Body of pancreas (tissue), 4 donors: Measurements from ENCODE around the gene OTOL1. TPM values are rescaled to one million over a fixed set of nuclear protein-coding genes. Genes with fewer than 3 reads are reported as not detected.

Experiments used
- ATAC-seq: fragments of 150-250 bp; one replicate; pipeline ENCODE4 v1.9.1; 2016
- DNase-seq, 4 donors: peaks; one replicate each; pipeline ENCODE4 v3.0.0-alpha.2; 2019
- H3K27ac ChIP-seq, 4 donors: fragments of 200-600 bp; sonication (generic); 1 replicate in 3 of 4; 2 replicates in 1 of 4; pipeline versions ENCODE4 v1.5.1 to v1.6.1; 2016 to 2019; ENCODE audit warnings: mild to moderate bottlenecking in 1 of 4, mixed read lengths in 1 of 4, moderate library complexity in 1 of 4
- H3K27me3 ChIP-seq, 2 donors: fragments of 200-600 bp; sonication (generic); one replicate each; pipeline ENCODE4 v1.6.0; 2016; ENCODE audit warnings: mild to moderate bottlenecking in 1 of 2
- H3K36me3 ChIP-seq, 2 donors: fragments of 200-600 bp; sonication (generic); replicated peaks in 1 of 2; 2 replicates each; pipeline ENCODE4 v1.5.1; 2016; ENCODE audit warnings: low read depth in 2 of 2; ENCODE audit not compliant: insufficient read depth in 1 of 2
- H3K4me1 ChIP-seq: fragments of 200-600 bp; sonication (generic); one replicate; pipeline ENCODE4 v1.6.0; 2016
- H3K4me3 ChIP-seq, 2 donors: fragments of 200-600 bp; sonication (generic); 1 replicate in 1 of 2; 2 replicates in 1 of 2; pipeline ENCODE4 v1.5.1; 2016 to 2019
- H3K9me3 ChIP-seq, 3 donors: fragments of 200-600 bp; sonication (generic); 1 replicate in 2 of 3; 2 replicates in 1 of 3; pipeline ENCODE4 v1.5.1; 2016
- CTCF ChIP-seq, 7 experiments: fragments of 450-650 bp in 4 of 7; fragments of 200-600 bp in 3 of 7; sonication (generic) in 3 of 7; IDR thresholded peaks; one replicate each; pipeline ENCODE4 v1.5.1; 2016 to 2019; ENCODE audit warnings: antibody characterized with exemption in 7 of 7
- POLR2A ChIP-seq, 3 donors: fragments of 450-650 bp; IDR thresholded peaks; one replicate each; pipeline ENCODE4 v1.6.1; 2016; ENCODE audit warnings: antibody characterized with exemption in 3 of 3, mild to moderate bottlenecking in 2 of 3
- WGBS, 2 donors: methylation state at CpG; one replicate each; pipeline ENCODE4 v1.1.5; 2017; 5-methylcytosine and 5-hydroxymethylcytosine counted together
- intact Hi-C: fragments of 100-400 bp; cut with DNase I; formaldehyde crosslinking; loops from one replicate; pipeline ENCODE4 v1.15.1; 2023
- total RNA-seq, 2 donors: library from RNA; depleted of rRNA; stranded (reverse); fragments of >200 nt; gene quantifications; one replicate each; pipeline ENCODE4 v1.1.0, GENCODE V29; 2016

OTOL1 gene
- total RNA-seq, 2 donors from 2014 or later = not detected

- Histone ChIP-seq H3K9me3 (no peaks in the 10 kb centered on the region), H3K4me3 (no peak overlapping the region), H3K27ac (no peak overlapping the region), H3K4me1 (no peaks in the 10 kb centered on the region), H3K27me3 (no peaks in the 10 kb centered on the region), H3K36me3 (no peaks in the 10 kb centered on the region)
- TF ChIP-seq CTCF (IDR thresholded peaks at IDR 0.05) (no peak), POLR2A (IDR thresholded peaks at IDR 0.05) (no peak)
- DNase-seq (no peak), ATAC-seq (no peak)
- WGBS, 2 donors = 65 to 71% methylated on average over 1 of the region's 1 CpG
- intact Hi-C loops = no loop called here
Measured at GRCh38 chr3:161545824-161546223, 49.2 kb downstream of the OTOL1 start.

GRCh38 chr3:161548301-161548700 lies 51.7 kb downstream of the OTOL1 start:
- H3K36me3 ChIP-seq = no peaks in the 10 kb centered on the region
- 51 to 59% methylated on average over 4 of the region's 4 CpGs for WGBS, 2 donors
- no peaks in the 10 kb centered on the region for H3K27me3 ChIP-seq
- no peak overlapping the region for H3K4me3 ChIP-seq
- no peak for TF ChIP-seq CTCF (IDR thresholded peaks at IDR 0.05)
- no peak for TF ChIP-seq POLR2A (IDR thresholded peaks at IDR 0.05)
- H3K4me1 ChIP-seq = no peaks in the 10 kb centered on the region
- intact Hi-C loops = no loop called here
- ATAC-seq (no peak), DNase-seq (no peak)
- no peak overlapping the region for H3K27ac ChIP-seq
- H3K9me3 ChIP-seq = no peaks in the 10 kb centered on the region

- TF ChIP-seq CTCF (IDR thresholded peaks at IDR 0.05) (no peak), POLR2A (IDR thresholded peaks at IDR 0.05) (no peak)
- WGBS, 2 donors = 11 to 54% methylated on average over 1 of the region's 1 CpG
- DNase-seq = no peak
- intact Hi-C loops = no loop called here
- no peak overlapping the region for H3K27ac ChIP-seq
- no peak for ATAC-seq
- H3K4me3 ChIP-seq = no peak overlapping the region
- no peaks in the 10 kb centered on the region for H3K4me1 ChIP-seq
- no peaks in the 10 kb centered on the region for H3K27me3 ChIP-seq
- H3K9me3 ChIP-seq = no peaks in the 10 kb centered on the region
- H3K36me3 ChIP-seq = no peaks in the 10 kb centered on the region
Measured at GRCh38 chr3:161549261-161549660, 52.7 kb downstream of the OTOL1 start.

GRCh38 chr3:161550491-161551195 lies 54.0 kb downstream of the OTOL1 start:
- WGBS, 2 donors = 60 to 64% methylated on average over 6 of the region's 6 CpGs
- DNase-seq = no peak
- Histone ChIP-seq H3K36me3 (no peaks in the 10 kb centered on the region), H3K27ac (no peak overlapping the region), H3K4me3 (no peak overlapping the region), H3K4me1 (no peaks in the 10 kb centered on the region), H3K27me3 (no peaks in the 10 kb centered on the region), H3K9me3 (no peaks in the 10 kb centered on the region)
- intact Hi-C loops = no loop called here
- no peak for ATAC-seq
- TF ChIP-seq POLR2A (IDR thresholded peaks at IDR 0.05) (no peak), CTCF (IDR thresholded peaks at IDR 0.05) (no peak)

GRCh38 chr3:161551697-161552096 lies 55.1 kb downstream of the OTOL1 start:
- no peak overlapping the region for H3K4me3 ChIP-seq

More at GRCh38 chr3:161551697-161552096, 55.1 kb downstream of the OTOL1 start:
- H3K9me3 ChIP-seq = no peaks in the 10 kb centered on the region
- intact Hi-C loops = no loop called here
- ATAC-seq (no peak), DNase-seq (no peak)
- no peak for TF ChIP-seq POLR2A (IDR thresholded peaks at IDR 0.05)
- TF ChIP-seq CTCF (IDR thresholded peaks at IDR 0.05) = no peak
- no peak overlapping the region for H3K27ac ChIP-seq
- no peaks in the 10 kb centered on the region for H3K36me3 ChIP-seq
- H3K4me1 ChIP-seq = no peaks in the 10 kb centered on the region
- WGBS, 2 donors = 53 to 73% methylated on average over 1 of the region's 1 CpG
- no peaks in the 10 kb centered on the region for H3K27me3 ChIP-seq
